ENCODE data around the gene ZNF670.

DNA sequence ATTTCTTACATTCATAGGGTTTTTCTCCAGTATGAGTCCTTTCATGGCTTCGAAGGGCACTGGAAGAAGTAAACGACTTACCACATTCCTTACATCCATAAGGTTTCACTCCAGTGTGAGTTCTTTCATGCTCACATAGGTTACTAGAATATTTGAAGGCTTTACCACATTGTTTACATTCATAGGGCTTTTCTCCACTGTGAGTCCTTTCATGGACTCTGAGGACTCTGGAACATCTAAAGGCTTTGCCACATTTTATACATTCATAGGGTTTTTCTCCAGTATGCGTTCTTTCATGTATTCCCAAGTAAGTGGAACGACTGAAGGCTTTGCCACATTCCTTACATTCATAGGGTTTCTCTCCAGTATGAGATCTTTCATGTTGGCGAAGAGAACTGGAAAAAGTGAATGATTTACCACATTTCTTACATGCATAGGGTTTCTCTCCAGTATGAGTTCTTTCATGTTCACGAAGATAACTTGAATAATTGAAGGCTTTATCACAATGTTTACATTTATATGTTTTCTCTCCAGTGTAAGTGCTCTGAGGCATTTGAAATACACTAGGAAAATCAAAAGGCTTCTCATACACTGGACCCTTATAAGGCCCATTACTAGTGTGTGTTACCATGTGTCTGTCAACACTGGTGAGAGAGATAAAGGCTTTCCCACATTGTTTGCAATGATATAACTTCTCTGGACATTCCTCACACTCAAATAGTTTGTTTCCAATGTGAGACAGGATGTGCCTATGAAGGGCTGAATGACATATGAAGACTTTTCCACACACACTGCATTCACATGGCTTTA, 40.9 kb downstream of the ZNF670 start:
- TF ChIP-seq, protein P1, sequence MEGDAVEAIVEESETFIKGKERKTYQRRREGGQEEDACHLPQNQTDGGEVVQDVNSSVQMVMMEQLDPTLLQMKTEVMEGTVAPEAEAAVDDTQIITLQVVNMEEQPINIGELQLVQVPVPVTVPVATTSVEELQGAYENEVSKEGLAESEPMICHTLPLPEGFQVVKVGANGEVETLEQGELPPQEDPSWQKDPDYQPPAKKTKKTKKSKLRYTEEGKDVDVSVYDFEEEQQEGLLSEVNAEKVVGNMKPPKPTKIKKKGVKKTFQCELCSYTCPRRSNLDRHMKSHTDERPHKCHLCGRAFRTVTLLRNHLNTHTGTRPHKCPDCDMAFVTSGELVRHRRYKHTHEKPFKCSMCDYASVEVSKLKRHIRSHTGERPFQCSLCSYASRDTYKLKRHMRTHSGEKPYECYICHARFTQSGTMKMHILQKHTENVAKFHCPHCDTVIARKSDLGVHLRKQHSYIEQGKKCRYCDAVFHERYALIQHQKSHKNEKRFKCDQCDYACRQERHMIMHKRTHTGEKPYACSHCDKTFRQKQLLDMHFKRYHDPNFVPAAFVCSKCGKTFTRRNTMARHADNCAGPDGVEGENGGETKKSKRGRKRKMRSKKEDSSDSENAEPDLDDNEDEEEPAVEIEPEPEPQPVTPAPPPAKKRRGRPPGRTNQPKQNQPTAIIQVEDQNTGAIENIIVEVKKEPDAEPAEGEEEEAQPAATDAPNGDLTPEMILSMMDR (IDR thresholded peaks at IDR 0.05): no peak
- TF ChIP-seq POLR2A (IDR thresholded peaks at IDR 0.05) (no peak), POLR2AphosphoS5 (IDR thresholded peaks at IDR 0.05) (no peak)

Measured in suprapubic skin (tissue), 4 donors.